Measurements from ENCODE around the gene RNU6-9. TPM values are rescaled to one million over a fixed set of nuclear protein-coding genes. Genes with fewer than 3 reads are reported as not detected.
A peak's percentile ranks its signal among the peaks of the same experiment; 100 is the strongest.

Gene RNU6-9
- total RNA-seq, 1 donor from 2014 or later: not detected

- no peak for TF ChIP-seq CTCF (IDR thresholded peaks at IDR 0.05)
- DNase-seq (no peak), ATAC-seq (no peak)
- intact Hi-C loops (cut with DNase I): no loop called here
- no peaks in the 10 kb centered on the region for H3K27me3 ChIP-seq (ENCODE audit: low read depth)
- no peak overlapping the region for H3K4me3 ChIP-seq
- peaks cover 30% of the 10 kb centered on the region for H3K36me3 ChIP-seq
- no peaks in the 10 kb centered on the region for H3K9me3 ChIP-seq
- H3K4me1 ChIP-seq: peaks cover 6% of the 10 kb centered on the region
- H3K27ac ChIP-seq: no peak overlapping the region
These were observed 9.4 kb downstream of the RNU6-9 start for GRCh38 chr19:902446-903226.

- H3K4me3 ChIP-seq: no peak overlapping the region
- intact Hi-C loops (cut with DNase I): no loop called here
- peaks cover 9% of the 10 kb centered on the region for H3K4me1 ChIP-seq
- H3K27ac ChIP-seq: no peak overlapping the region
- H3K9me3 ChIP-seq: no peaks in the 10 kb centered on the region
- H3K27me3 ChIP-seq (ENCODE audit: low read depth): no peaks in the 10 kb centered on the region
- no peak for TF ChIP-seq CTCF (IDR thresholded peaks at IDR 0.05)
- ATAC-seq: no peak
- peaks cover 27% of the 10 kb centered on the region for H3K36me3 ChIP-seq
- DNase-seq: no peak
These were observed 10.0 kb downstream of the RNU6-9 start for GRCh38 chr19:903266-903797.

- Histone ChIP-seq H3K27me3 (ENCODE audit: low read depth) (no peaks in the 10 kb centered on the region), H3K4me1 (peaks cover 21% of the 10 kb centered on the region), H3K36me3 (peaks cover 17% of the 10 kb centered on the region), H3K27ac (no peak overlapping the region), H3K9me3 (no peaks in the 10 kb centered on the region), H3K4me3 (no peak overlapping the region)
- ATAC-seq (no peak), DNase-seq (no peak)
- intact Hi-C loops (cut with DNase I): no loop called here
- no peak for TF ChIP-seq CTCF (IDR thresholded peaks at IDR 0.05)
These were observed 11.3 kb downstream of the RNU6-9 start for GRCh38 chr19:904545-904944.

DNA sequence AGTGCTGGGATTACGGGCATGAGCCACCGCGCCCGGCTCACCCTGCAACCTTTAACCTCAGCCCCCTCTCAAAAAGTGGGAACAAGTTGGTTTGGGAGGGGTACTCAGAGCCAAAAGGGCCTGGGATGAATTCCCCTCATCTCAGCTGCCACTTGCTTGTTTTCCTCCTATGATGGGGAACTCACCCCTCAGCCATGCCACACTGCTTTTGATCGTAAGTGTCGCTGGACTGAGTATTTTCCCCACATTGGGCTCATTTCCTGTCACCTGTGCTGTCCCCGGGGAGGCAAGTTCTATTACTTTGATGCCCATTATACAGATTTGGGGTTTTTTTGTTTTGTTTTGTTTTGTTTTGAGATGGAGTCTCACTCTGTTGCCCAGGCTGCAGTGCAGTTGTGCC lies 13.2 kb downstream of the RNU6-9 start:
- Histone ChIP-seq H3K4me3 (no peak overlapping the region), H3K4me1 (peaks cover 30% of the 10 kb centered on the region), H3K9me3 (no peaks in the 10 kb centered on the region), H3K27ac (no peak overlapping the region), H3K36me3 (peaks cover 7% of the 10 kb centered on the region), H3K27me3 (ENCODE audit: low read depth) (no peaks in the 10 kb centered on the region)
- DNase-seq (no peak), ATAC-seq (no peak)
- TF ChIP-seq CTCF (IDR thresholded peaks at IDR 0.05): no peak
- intact Hi-C loops (cut with DNase I): loop anchor here (5.0 kb wide), 1 partner anchor 129 kb away; no protein-coding TSS in a partner anchor

GRCh38 chr19:907183-907853 lies 14.0 kb downstream of the RNU6-9 start:
- DNase-seq: peak; percentile 72
- Histone ChIP-seq H3K9me3 (no peaks in the 10 kb centered on the region), H3K27me3 (ENCODE audit: low read depth) (no peaks in the 10 kb centered on the region), H3K4me1 (peaks cover 30% of the 10 kb centered on the region), H3K27ac (peak overlapping the region; percentile 79), H3K4me3 (no peak overlapping the region), H3K36me3 (no peaks in the 10 kb centered on the region)
- intact Hi-C loops (cut with DNase I): loop anchor here (5.0 kb wide), 1 partner anchor 130 kb away; no protein-coding TSS in a partner anchor
- peak in 1 of 2 donors; percentile 3 for ATAC-seq
- TF ChIP-seq CTCF (IDR thresholded peaks at IDR 0.05): no peak

Data from lower lobe of right lung (tissue), 2 donors.